SHP77 (cell line): Measurements from ENCODE around the gene A2ML1.
"Not testable (repeated sequence)": the region's sequence is repeated elsewhere in the genome, so short reads cannot be mapped to it uniquely, and the experiment has no call there.

Experiments used
- DNase-seq, 2 experiments: peaks; one replicate each; lab custom pipeline; 2025; lab: John Stamatoyannopoulos, UW

Gene A2ML1

GRCh38 chr12:8817856-8818255 is 4.6 kb upstream of the A2ML1 start:
- DNase-seq: no peak

- DNase-seq: no peak
Measured at GRCh38 chr12:8818526-8818925, 3.9 kb upstream of the A2ML1 start.

- no peak for DNase-seq
Measured at GRCh38 chr12:8819666-8819980, 2.8 kb upstream of the A2ML1 start.

DNA sequence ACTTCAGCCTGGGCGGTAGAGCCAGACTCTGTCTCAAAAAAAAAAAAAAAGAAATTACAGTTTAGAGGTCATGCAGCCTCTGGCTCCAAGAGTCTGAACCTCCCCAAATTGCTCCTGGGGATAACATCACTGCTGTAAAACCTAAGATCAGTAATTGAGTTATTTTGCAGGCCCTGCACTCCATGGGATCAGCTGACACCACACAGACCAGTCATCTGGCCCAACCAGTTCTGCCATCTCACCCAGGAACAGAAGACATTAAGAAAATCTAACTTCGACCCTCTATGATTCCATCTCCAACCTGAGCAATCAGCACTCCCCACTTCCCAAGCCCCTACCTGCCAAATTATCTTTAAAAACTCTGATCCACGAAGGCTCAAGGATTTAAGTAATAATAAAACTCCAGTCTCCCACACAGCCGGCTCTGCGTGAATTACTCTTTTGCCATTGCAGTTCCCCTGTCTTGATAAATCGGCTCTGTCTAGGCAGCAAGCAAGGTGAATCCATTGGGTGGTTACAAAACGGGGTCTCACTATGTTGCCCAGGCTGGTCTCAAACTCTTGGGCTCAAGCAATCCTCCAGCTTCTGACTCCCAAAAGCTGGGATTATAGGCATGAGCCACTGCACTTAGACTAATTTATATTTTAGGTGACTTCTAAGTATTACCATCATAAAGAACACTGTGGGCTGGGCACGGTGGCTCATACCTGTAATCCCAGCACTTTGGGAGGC is 1.6 kb upstream of the A2ML1 start:
- DNase-seq: not testable (repeated sequence)

- no peak for DNase-seq
Measured at GRCh38 chr12:8821591-8821990, 830 bp upstream of the A2ML1 start.

GRCh38 chr12:8823565-8824300 is 1.3 kb downstream of the A2ML1 start:
- no peak for DNase-seq

- DNase-seq: no peak
Measured at GRCh38 chr12:8827551-8828256, 5.3 kb downstream of the A2ML1 start.

DNA sequence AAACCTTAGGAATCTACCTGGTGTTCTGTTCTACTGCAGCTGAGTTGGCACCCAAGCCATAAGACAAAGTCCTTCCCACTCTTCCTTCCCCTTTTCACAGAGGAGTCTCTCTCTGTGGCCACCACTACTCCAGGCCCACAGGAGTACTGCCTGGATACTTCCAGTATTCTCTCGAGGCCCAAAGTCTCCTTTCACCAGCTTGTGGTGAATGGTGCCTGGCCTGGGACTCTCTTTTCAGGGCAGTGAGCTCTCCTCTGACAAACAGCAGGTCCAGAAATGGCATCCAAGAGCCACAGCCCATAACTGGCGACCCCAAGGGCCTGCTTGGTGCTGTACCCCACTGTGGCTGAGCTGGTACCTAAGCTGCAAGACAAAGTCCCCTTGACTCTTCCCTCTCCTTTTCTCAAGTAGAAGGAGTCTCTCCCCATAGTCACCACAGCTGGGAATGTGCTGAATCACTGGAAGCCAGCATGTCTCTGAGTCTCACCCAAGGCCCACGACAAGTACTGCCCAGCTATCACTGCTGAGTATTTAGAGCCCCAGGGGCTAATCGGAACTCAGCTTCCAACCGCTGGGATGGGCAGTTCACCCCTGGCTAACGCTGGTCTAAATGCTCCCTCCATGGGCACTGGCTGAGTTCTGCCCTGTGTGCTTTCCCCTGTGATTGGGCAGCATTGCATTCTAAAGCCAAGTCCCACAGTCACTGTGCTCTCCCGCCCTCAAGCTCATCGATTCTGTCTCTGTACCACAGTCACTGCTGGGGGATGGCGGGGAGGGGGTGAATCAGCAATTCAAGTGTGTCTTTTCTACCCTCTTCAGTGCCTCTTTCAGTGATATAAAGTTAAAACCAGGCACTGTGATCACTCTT is 6.1 kb downstream of the A2ML1 start:
- DNase-seq: no peak

- no peak for DNase-seq
Measured at GRCh38 chr12:8829125-8829518, 6.7 kb downstream of the A2ML1 start.

DNA sequence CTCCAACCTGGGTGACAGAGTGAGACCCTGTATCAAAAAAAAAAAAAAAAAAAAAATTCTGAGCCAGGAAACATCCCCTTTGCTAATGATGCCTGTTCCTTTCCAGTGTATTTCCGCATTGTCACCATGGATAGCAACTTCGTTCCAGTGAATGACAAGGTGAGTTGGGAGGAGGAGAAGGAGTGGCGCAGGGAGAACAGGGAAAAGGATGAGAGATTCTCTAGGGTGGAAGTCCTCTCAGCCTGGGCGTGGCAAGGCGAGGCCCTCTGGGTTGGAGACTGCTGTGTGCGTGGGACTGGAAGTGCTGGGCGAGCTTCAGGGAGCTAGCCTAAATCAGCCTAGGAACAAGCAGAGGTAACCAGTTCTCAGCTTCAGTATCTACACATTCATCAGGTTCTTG is 7.2 kb downstream of the A2ML1 start:
- no peak for DNase-seq

DNA sequence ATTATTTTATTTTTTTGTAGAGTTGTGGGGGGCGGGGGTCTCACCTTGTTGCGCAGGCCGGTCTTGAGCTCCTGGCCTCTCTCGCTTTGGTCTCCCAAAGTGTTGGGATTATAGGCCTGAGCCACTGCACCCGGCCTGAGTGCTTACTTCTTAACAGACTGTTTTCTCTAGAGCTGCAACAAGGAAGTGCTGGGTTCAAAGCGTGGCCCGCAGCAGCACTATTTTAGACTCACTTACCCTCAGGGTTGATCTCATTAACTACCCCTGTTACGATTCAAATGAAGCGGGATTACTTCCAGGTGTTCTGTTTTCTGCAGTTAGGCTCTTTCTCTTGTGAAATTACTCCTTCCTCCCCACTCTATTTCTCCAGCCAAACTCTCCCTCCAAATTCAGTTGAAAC is 8.7 kb downstream of the A2ML1 start:
- DNase-seq: no peak

GRCh38 chr12:8832500-8832899 is 10.1 kb downstream of the A2ML1 start:
- DNase-seq: no peak

GRCh38 chr12:8834230-8834629 is 11.8 kb downstream of the A2ML1 start:
- no peak for DNase-seq

GRCh38 chr12:8837291-8837690 is 14.9 kb downstream of the A2ML1 start:
- no peak for DNase-seq

DNA sequence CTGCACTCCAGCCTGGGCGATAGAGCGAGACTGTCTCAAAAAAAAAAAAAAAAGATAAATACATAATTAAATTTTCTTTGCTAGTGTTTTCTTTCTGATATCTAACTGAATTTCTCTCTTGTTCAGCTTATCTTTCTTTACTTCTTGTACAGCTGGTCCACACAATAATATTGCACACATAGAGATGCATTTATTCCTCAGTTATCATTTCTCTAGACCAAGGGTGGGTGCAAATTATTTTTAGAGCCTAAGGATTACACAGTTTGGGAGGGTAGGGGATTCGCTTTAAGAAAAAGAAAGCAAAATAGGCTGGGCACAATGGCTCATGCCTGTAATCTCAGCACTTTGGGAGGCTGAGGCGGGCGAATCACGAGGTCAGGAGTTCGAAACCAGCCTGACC is 17.9 kb downstream of the A2ML1 start:
- no peak for DNase-seq

GRCh38 chr12:8840938-8841633 is 18.7 kb downstream of the A2ML1 start:
- no peak for DNase-seq

- DNase-seq: no peak
Measured at GRCh38 chr12:8841778-8842177, 19.4 kb downstream of the A2ML1 start.

DNA sequence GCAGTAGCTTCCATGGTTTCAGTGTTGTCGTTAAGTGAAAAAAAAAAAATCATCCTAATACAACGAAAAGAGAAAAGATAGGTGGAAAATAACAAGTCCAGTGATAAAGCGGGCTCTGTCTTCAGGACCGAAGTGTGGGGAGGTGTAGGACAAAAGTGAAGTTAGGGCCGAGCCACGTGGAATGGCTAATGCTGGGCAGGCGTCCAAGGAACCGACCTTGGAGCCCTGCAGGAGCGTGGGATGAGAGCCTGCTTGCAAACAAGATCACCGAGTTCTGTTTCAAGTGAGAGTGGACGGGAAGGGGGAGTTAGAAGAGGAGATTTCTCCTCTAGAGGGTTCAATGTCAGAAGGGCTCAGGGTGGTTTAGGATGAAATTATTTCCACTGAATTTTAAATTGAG is 22.2 kb downstream of the A2ML1 start:
- DNase-seq: no peak

DNA sequence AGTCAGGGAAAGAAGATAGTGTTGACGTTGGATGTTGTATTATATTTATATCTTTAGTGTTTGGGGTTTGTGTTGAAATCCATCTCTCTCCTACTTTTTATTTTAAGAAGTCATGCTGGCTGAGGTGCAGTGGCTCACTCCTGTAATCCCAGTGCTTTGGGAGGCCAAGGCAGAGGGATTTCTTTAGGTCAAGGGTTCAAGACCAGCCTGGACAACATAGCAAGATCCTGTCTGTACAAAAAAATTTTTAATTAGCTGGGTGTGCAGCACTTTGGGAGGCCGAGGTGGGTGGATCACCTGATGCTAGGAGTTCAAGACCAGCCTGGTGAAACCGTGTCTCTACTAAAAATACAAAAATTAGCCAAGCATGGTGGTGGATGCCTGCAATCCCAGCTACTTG is 23.9 kb downstream of the A2ML1 start:
- DNase-seq: no peak

DNA sequence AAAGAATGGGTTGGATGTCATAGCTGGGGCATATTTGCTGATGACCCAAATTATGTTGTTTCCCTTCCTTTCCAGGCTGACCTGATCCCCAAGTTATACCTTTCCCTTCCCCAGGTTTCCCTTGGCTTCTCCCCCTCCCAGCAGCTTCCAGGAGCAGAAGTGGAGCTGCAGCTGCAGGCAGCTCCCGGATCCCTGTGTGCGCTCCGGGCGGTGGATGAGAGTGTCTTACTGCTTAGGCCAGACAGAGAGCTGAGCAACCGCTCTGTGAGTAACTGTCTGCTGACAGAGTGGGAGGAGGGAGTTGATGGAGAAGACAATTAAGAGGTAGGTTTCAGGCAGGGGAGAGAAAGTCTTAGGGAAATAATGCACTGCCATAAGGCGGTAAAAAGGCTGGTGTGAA is 25.0 kb downstream of the A2ML1 start:
- no peak for DNase-seq

DNA sequence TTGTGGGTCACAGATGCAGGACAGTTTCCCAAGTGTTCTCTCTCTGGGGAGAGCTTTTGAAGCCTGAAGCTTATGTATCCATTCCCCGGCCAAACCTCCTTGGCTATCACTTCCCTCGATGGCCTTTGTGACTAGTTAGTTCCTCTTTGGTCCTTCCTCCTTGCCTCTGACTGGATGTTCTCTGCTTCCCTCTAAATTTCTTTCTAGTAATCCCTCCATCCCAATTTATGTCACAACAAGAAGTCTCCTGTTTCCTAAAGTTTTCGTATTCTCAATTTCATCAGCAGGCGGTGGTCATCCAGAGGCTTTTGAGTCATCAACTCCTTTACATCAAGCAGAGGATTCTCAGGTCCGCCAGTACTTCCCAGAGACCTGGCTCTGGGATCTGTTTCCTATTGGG is 27.5 kb downstream of the A2ML1 start:
- DNase-seq: no peak

GRCh38 chr12:8852119-8852518 is 29.7 kb downstream of the A2ML1 start:
- no peak for DNase-seq
